Upper lobe of right lung (tissue), 1 donor: ENCODE data around the gene CCSER1. TPM values are rescaled to one million over a fixed set of nuclear protein-coding genes. Genes with fewer than 3 reads are reported as not detected.
"Not testable (repeated sequence)": the region's sequence is repeated elsewhere in the genome, so short reads cannot be mapped to it uniquely, and the experiment has no call there.

Source experiments
- ATAC-seq: fragments of 200-7000 bp; cut with Tn5 transposase; one replicate; pipeline ENCODE4 v1.9.1; 2020; ENCODE audit warnings: mild to moderate bottlenecking, moderate library complexity
- DNase-seq: peaks from one replicate; pipeline ENCODE4 v3.0.0-alpha.2; 2020
- H3K27ac ChIP-seq: fragments of 200-600 bp; one replicate; pipeline ENCODE4 v1.8.0; 2022
- H3K27me3 ChIP-seq: fragments of 200-600 bp; one replicate; pipeline ENCODE4 v1.8.0; 2022; ENCODE audit warnings: mild to moderate bottlenecking
- H3K36me3 ChIP-seq: fragments of 200-600 bp; one replicate; pipeline ENCODE4 v1.8.0; 2022
- H3K4me1 ChIP-seq: fragments of 200-600 bp; one replicate; pipeline ENCODE4 v1.8.0; 2022
- H3K4me3 ChIP-seq: fragments of 200-600 bp; one replicate; pipeline ENCODE4 v1.8.0; 2022; ENCODE audit warnings: mild to moderate bottlenecking
- H3K9me3 ChIP-seq: fragments of 200-600 bp; one replicate; pipeline ENCODE4 v1.8.0; 2022
- intact Hi-C: fragments of 100-400 bp; cut with DNase I; formaldehyde crosslinking; loops from one replicate; pipeline ENCODE4 v1.11.0; 2022
- total RNA-seq: library from RNA; stranded (reverse); fragmentation: NEBNext Ultra II Directional; extraction: Animal tissue kit (Norgen Biotek cat#: 25700); gene quantifications from one replicate; pipeline ENCODE4 v1.2.1, GENCODE V29; 2021
- TF ChIP-seq, protein P1 (sequence below): fragments of 200-600 bp; IDR thresholded peaks from one replicate; pipeline ENCODE4 v1.8.0; 2022; ENCODE audit warnings: antibody characterized with exemption
- donor health status: DM: no; HTN: yes; CAD: no; lungs with severe emphysema.

CCSER1 gene
- total RNA-seq, 1 donor from 2014 or later, result 7.4 TPM

GRCh38 chr4:91087743-91088142 is 960.5 kb downstream of the CCSER1 start:
- H3K27me3 ChIP-seq, result no peaks in the 10 kb centered on the region
- TF ChIP-seq, protein P1, sequence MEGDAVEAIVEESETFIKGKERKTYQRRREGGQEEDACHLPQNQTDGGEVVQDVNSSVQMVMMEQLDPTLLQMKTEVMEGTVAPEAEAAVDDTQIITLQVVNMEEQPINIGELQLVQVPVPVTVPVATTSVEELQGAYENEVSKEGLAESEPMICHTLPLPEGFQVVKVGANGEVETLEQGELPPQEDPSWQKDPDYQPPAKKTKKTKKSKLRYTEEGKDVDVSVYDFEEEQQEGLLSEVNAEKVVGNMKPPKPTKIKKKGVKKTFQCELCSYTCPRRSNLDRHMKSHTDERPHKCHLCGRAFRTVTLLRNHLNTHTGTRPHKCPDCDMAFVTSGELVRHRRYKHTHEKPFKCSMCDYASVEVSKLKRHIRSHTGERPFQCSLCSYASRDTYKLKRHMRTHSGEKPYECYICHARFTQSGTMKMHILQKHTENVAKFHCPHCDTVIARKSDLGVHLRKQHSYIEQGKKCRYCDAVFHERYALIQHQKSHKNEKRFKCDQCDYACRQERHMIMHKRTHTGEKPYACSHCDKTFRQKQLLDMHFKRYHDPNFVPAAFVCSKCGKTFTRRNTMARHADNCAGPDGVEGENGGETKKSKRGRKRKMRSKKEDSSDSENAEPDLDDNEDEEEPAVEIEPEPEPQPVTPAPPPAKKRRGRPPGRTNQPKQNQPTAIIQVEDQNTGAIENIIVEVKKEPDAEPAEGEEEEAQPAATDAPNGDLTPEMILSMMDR, result no peak
- no peak overlapping the region for H3K4me3 ChIP-seq
- no peak for DNase-seq
- H3K9me3 ChIP-seq, result no peaks in the 10 kb centered on the region
- H3K4me1 ChIP-seq, result no peaks in the 10 kb centered on the region
- no peaks in the 10 kb centered on the region for H3K36me3 ChIP-seq
- no peak for ATAC-seq
- no peak overlapping the region for H3K27ac ChIP-seq
- intact Hi-C loops, result no loop called here

GRCh38 chr4:91089178-91089577 is 962.0 kb downstream of the CCSER1 start:
- DNase-seq (no peak), ATAC-seq (no peak)
- TF ChIP-seq, protein P1, result no peak
- Histone ChIP-seq H3K36me3 (no peaks in the 10 kb centered on the region), H3K9me3 (no peaks in the 10 kb centered on the region), H3K27me3 (no peaks in the 10 kb centered on the region), H3K4me1 (no peaks in the 10 kb centered on the region), H3K4me3 (no peak overlapping the region), H3K27ac (no peak overlapping the region)
- intact Hi-C loops, result no loop called here

DNA sequence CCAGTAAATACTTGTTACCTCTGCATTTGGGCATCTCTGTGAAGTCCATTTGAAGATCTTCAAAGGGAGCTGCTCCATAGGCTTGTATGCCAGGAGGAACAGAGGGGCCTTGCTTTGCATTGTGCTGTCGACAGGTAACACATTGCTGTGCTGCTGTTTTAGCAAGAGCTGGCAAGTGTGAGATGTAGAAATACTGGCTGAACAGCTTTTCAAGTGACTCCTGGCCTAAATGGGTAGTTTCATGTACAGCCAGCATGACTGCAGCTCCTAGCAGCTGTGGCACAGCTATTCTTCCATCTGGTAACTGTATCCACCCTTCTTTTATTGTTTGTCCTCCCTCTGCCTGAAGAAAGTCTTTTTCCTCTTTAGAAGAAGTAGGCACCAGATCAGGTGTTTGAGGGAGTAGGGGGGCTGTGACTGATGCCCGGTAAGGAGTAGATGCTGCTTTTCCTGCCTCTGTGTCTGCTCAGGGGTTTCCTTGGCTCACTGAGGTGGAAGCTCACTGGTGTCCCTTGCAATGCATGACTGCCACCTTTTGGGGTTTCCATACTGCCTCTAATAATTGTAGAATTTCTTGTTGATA is 965.3 kb downstream of the CCSER1 start:
- H3K27ac ChIP-seq, result no peak overlapping the region
- H3K9me3 ChIP-seq, result no peaks in the 10 kb centered on the region
- intact Hi-C loops, result no loop called here

GRCh38 chr4:91094220-91094619 is 967.0 kb downstream of the CCSER1 start:
- ATAC-seq, H3K27me3 ChIP-seq, H3K36me3 ChIP-seq, H3K9me3 ChIP-seq, DNase-seq, H3K4me1 ChIP-seq, H3K4me3 ChIP-seq, H3K27ac ChIP-seq, intact Hi-C loops: not testable (repeated sequence)

More for the DNA sequence above, 965.3 kb downstream of the CCSER1 start:
- H3K4me3 ChIP-seq, result no peak overlapping the region
- TF ChIP-seq, protein P1, result no peak
- H3K27me3 ChIP-seq, result no peaks in the 10 kb centered on the region
- no peaks in the 10 kb centered on the region for H3K36me3 ChIP-seq
- DNase-seq, result no peak
- no peaks in the 10 kb centered on the region for H3K4me1 ChIP-seq
- no peak for ATAC-seq

DNA sequence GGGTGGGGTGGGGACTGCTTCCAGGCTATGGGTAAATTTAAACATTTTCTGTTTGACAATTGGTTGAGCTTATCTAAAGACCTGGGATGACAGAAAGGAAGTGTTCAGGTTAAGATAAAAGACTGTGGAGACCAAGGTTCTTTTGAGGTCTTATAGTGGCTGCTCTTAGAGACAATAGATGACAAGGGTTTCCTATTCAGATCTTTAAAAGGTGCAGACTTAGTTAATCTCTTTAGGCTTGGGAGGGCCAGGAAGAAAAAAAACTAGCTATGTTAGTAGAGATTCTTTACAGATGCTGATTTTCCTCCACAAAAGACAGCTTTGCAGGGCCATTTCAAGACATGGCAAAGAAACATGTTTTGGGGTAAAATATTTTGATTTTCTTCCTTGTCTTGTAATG is 972.5 kb downstream of the CCSER1 start:
- Histone ChIP-seq H3K4me3 (no peak overlapping the region), H3K27ac (no peak overlapping the region), H3K27me3 (no peaks in the 10 kb centered on the region), H3K4me1 (no peaks in the 10 kb centered on the region), H3K9me3 (peaks cover 3% of the 10 kb centered on the region), H3K36me3 (no peaks in the 10 kb centered on the region)
- intact Hi-C loops, result no loop called here
- ATAC-seq, result no peak
- no peak for DNase-seq
- TF ChIP-seq, protein P1, result no peak

GRCh38 chr4:91108751-91109150 is 981.6 kb downstream of the CCSER1 start:
- no peaks in the 10 kb centered on the region for H3K27me3 ChIP-seq
- intact Hi-C loops, result no loop called here
- no peak overlapping the region for H3K4me3 ChIP-seq
- no peak for DNase-seq
- H3K27ac ChIP-seq, result no peak overlapping the region
- H3K4me1 ChIP-seq, result no peaks in the 10 kb centered on the region
- TF ChIP-seq, protein P1, result no peak
- H3K36me3 ChIP-seq, result no peaks in the 10 kb centered on the region
- peaks cover 3% of the 10 kb centered on the region for H3K9me3 ChIP-seq
- ATAC-seq, result no peak
